ENCODE data around the gene LEPROT.

- TF ChIP-seq CTCF (IDR thresholded peaks at IDR 0.05; ENCODE audit: low read depth, low read length, poor library complexity, severe bottlenecking): no peak
- TF ChIP-seq EZH2phosphoT487 (IDR thresholded peaks at IDR 0.05; ENCODE audit: borderline replicate concordance, low read length): no peak
Observed at GRCh38 chr1:65378247-65378946, 42.1 kb upstream of the LEPROT start.

All from DOHH2 (cell line).